Hepatocyte (in vitro differentiated cells): ENCODE measurements around the gene EFCAB3.

Source experiments
- CTCF ChIP-seq: fragments of 200-600 bp; sonication (generic); IDR thresholded peaks from 2 replicates; pipeline ENCODE4 v1.5.1; 2016; ENCODE audit warnings: antibody characterized with exemption, mild to moderate bottlenecking; ENCODE audit not compliant: poor library complexity
- EZH2phosphoT487 ChIP-seq: fragments of 200-600 bp; sonication (generic); IDR thresholded peaks from one replicate; pipeline ENCODE4 v1.6.1; 2018; ENCODE audit warnings: antibody characterized with exemption, mild to moderate bottlenecking, low read depth, moderate library complexity; ENCODE audit not compliant: unreplicated experiment, severe bottlenecking

GRCh38 chr17:62398891-62399290 is 18.5 kb downstream of the EFCAB3 start:
- TF ChIP-seq CTCF, result no peak
- no peak for TF ChIP-seq EZH2phosphoT487
